GM18526 (cell line): ENCODE results near the gene PCDHA7.

Experiments
- POLR2A ChIP-seq: IDR thresholded peaks from 3 replicates; pipeline ENCODE4 v1.6.1; 2011; ENCODE audit not compliant: insufficient read length; ENCODE audit errors: extremely low read depth

The PCDHA7 gene

GRCh38 chr5:140862441-140863295 lies 28.6 kb downstream of the PCDHA7 start:
- TF ChIP-seq POLR2A: no peak

- TF ChIP-seq POLR2A: no peak
Observed at GRCh38 chr5:140868721-140869554, 34.9 kb downstream of the PCDHA7 start, which contains the start of gene PCDHA11. Gene PCDHA11, plus strand, starts transcription at chr5:140868957. Its CDS starts 147 bp downstream, at chr5:140869104.

GRCh38 chr5:140869555-140869886 lies 35.5 kb downstream of the PCDHA7 start:
- TF ChIP-seq POLR2A: no peak

- no peak for TF ChIP-seq POLR2A
Observed at GRCh38 chr5:140870221-140871201, 36.4 kb downstream of the PCDHA7 start.

GRCh38 chr5:140875085-140876065 lies 41.3 kb downstream of the PCDHA7 start, which contains the start of gene PCDHA12:
Gene PCDHA12, plus strand, starts transcription at chr5:140875308. Its CDS starts 165 bp downstream, at chr5:140875473.
- no peak for TF ChIP-seq POLR2A

- TF ChIP-seq POLR2A: no peak
Observed at GRCh38 chr5:140877262-140877581, 43.2 kb downstream of the PCDHA7 start.

- no peak for TF ChIP-seq POLR2A
Observed at GRCh38 chr5:140881889-140882590, 48.0 kb downstream of the PCDHA7 start, which contains the start of gene PCDHA13. Gene PCDHA13, plus strand, starts transcription at chr5:140882124. Its CDS starts 145 bp downstream, at chr5:140882269.

GRCh38 chr5:140882591-140882899 lies 48.5 kb downstream of the PCDHA7 start:
- no peak for TF ChIP-seq POLR2A

- TF ChIP-seq POLR2A: no peak
Observed at GRCh38 chr5:140883373-140883772, 49.3 kb downstream of the PCDHA7 start.

- TF ChIP-seq POLR2A: no peak
Observed at GRCh38 chr5:140883927-140884697, 50.0 kb downstream of the PCDHA7 start.
